HepG2 (cell line): ENCODE measurements around the gene TATDN2. TPM values are rescaled to one million over a fixed set of nuclear protein-coding genes. Genes with fewer than 3 reads are reported as not detected.

Experiments
- CSRNP2 ChIP-seq: sonication (generic); formaldehyde crosslinking; conservative IDR thresholded peaks from 2 replicates; pipeline ENCODE4 v1.8.0; 2022; ENCODE audit warnings: low read depth, missing genetic modification reagents
- FIP1L1 ChIP-seq: fragments of 200-400 bp; formaldehyde crosslinking; IDR thresholded peaks from 2 replicates; pipeline ENCODE4 v1.6.1; 2018; ENCODE audit warnings: low read depth, mild to moderate bottlenecking, low read length, moderate library complexity, borderline replicate concordance; ENCODE audit not compliant: insufficient read depth
- HMGA1 ChIP-seq: sonication (generic); formaldehyde crosslinking; conservative IDR thresholded peaks from 2 replicates; pipeline ENCODE4 v1.4.0; 2020; ENCODE audit warnings: missing genetic modification reagents
- JUN ChIP-seq: sonication (generic); formaldehyde crosslinking; IDR thresholded peaks from 2 replicates; pipeline ENCODE4 v1.4.0; 2020; ENCODE audit warnings: mild to moderate bottlenecking, missing genetic modification reagents
- PRDM15 ChIP-seq: sonication (generic); formaldehyde crosslinking; IDR thresholded peaks from 2 replicates; pipeline ENCODE4 v1.4.0; 2020; ENCODE audit warnings: missing genetic modification reagents
- SOX6 ChIP-seq, 2 experiments: fragments of 450-650 bp in 1 of 2; sonication (generic) in 1 of 2; formaldehyde crosslinking in 1 of 2; IDR thresholded peaks; 2 replicates each; pipeline versions ENCODE4 v1.4.0 to v1.6.1; 2017 to 2020; ENCODE audit warnings: antibody characterized with exemption in 1 of 2, mild to moderate bottlenecking in 1 of 2, missing genetic modification reagents in 1 of 2
- TERF1 ChIP-seq: sonication (generic); formaldehyde crosslinking; IDR thresholded peaks from 2 replicates; pipeline ENCODE4 v1.8.0; 2022; ENCODE audit warnings: mild to moderate bottlenecking, missing genetic modification reagents, moderate library complexity
- TFE3 ChIP-seq: IDR thresholded peaks from 2 replicates; pipeline ENCODE4 v1.6.1; 2016
- TP53 ChIP-seq: sonication (generic); formaldehyde crosslinking; conservative IDR thresholded peaks from 2 replicates; pipeline ENCODE4 v1.4.0; 2020; ENCODE audit warnings: missing genetic modification reagents
- TRIM24 ChIP-seq: sonication (generic); formaldehyde crosslinking; IDR thresholded peaks from 2 replicates; pipeline ENCODE4 v1.8.0; 2022; ENCODE audit warnings: mild to moderate bottlenecking, missing genetic modification reagents
- ZFP37 ChIP-seq: sonication (generic); formaldehyde crosslinking; IDR thresholded peaks from 2 replicates; pipeline ENCODE4 v1.4.0; 2020; ENCODE audit warnings: missing genetic modification reagents, borderline replicate concordance
- ZNF30 ChIP-seq: sonication (generic); formaldehyde crosslinking; IDR thresholded peaks from 2 replicates; pipeline ENCODE4 v1.5.0; 2020; ENCODE audit warnings: mild to moderate bottlenecking, missing genetic modification reagents
- ZNF609 ChIP-seq: sonication (generic); formaldehyde crosslinking; IDR thresholded peaks from 2 replicates; pipeline ENCODE4 v1.4.0; 2020; ENCODE audit warnings: mild to moderate bottlenecking, missing genetic modification reagents, borderline replicate concordance
- ZNF652 ChIP-seq: IDR thresholded peaks from 2 replicates; pipeline ENCODE4 v1.6.1; 2016; ENCODE audit warnings: low read depth, borderline replicate concordance
- polyA plus RNA-seq, 8 experiments: library from polyadenylated mRNA; depleted of rRNA in 3 of 8; stranded (reverse) in 7 of 8; unstranded in 1 of 8; fragments of >200 nt; fragmentation: Illumina TruSeq in 4 of 8; extraction: Trizol in 4 of 8; gene quantifications; 2 replicates each; pipeline versions ENCODE4 v1.2.1 to v1.2.3, GENCODE V29; 2011 to 2016; ENCODE audit warnings: low read depth in 4 of 8, missing spikeins in 1 of 8, mixed read lengths in 1 of 8; ENCODE audit not compliant: insufficient read depth in 1 of 8
- total RNA-seq, 5 experiments: library from RNA; depleted of rRNA; stranded (reverse); fragments of >200 nt; fragmentation: Illumina TruSeq; extraction: Trizol; gene quantifications; 2 replicates each; pipeline ENCODE4 v1.2.3, GENCODE V29; 2016; ENCODE audit warnings: low read depth in 1 of 5

The TATDN2 gene
- total and polyA plus RNA-seq, 2 of the 13 experiments (the other 11 are each of a cell fraction or from before 2014, with no cell fraction given), result 12.1 to 21.9 TPM

- TF ChIP-seq CSRNP2 (CRISPR knock-in tag) (no peak), TERF1 (no peak), HMGA1 (CRISPR knock-in tag) (no peak), ZNF652 (CRISPR knock-in tag) (no peak), TRIM24 (CRISPR knock-in tag) (no peak), ZNF30 (CRISPR knock-in tag) (no peak), JUN (CRISPR knock-in tag) (no peak), PRDM15 (no peak), SOX6 (IDR thresholded peaks at IDR 0.05) (no peak), SOX6 (CRISPR knock-in tag; IDR thresholded peaks at IDR 0.05) (peak; percentile 83), ZNF609 (CRISPR knock-in tag) (peak; percentile 27; the same call in 1 of the 2 replicates), FIP1L1 (no peak), TFE3 (CRISPR knock-in tag) (no peak), ZFP37 (CRISPR knock-in tag) (no peak), TP53 (no peak)
Observed at GRCh38 chr3:10223676-10224639, 24.3 kb upstream of the TATDN2 start (continued).
